ENCODE measurements around the gene DLG2.

DLG2 gene

DNA sequence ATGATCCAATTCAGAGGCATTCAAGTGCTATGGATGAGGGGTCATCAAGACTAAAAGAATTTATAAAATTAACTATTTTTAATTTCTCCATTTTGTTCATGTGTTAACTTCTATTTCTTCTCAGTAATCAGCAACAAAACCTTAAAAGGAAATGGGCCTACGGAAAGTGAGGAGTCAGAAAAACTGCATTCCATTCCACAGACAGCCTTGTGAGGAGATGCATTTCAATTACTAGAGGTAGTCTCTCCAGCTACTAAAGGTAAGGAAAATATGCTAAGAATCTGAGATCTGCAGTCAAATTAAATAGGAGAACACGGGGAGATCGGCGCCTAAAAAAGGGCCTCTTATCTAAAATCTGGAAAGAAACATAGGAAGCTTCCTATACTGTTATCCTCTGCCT lies 661.7 kb downstream of the DLG2 start:
- no peak for DNase-seq

DNA sequence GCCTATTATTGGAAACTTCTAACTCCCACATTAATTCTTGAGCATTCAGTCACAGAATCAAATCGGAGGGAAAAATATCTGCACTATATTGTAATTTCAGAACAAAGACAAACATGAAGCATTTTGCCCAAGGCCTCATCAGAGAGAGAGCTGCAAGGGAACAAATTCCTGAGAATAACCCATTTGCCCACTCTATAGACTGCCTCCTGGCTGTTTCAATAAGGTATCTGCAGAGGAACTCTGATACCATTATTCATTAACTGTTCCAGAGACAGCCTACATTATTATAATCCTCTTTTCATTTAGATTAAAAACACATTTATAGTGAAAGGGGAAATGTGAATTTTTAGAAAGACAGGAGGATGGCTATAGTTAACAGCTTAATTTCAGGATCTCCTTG lies 663.9 kb downstream of the DLG2 start:
- no peak for DNase-seq

DNA sequence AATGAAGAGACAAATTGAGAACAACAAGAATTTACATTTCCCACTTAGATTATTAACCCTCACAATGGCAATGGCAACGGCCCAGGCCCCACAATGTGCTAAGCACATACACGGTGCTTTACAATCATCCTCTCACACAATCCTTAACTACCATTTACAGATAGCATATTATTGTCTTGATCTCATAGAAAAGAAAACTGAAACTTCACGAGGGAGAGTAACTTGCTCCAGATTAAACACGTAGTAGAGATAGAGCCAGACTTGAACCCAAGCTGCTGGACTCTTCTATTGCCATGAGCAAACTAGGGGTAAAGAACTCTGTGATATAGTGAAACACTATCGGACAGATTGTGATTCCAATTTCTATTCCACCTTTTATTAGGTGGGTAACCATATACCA lies 665.1 kb downstream of the DLG2 start:
- no peak for DNase-seq

DNA sequence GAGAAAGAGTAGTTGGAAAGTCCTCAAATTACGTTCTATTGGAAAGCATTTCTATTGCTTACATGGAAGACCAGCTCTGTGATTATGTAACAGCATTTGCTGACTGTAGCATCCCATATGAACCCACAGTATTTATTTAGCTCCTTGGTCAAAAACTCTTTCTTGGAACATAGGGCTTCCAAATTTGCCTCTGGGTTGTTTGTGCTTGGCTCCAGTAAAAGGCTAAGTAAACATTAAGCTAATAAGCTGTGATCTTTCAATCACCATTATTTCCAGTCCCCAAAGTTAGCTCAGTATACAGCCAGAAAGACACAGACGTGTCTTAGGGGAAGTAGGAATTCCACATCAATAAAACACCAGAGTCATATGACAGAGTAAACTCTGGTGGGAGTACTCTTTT lies 668.8 kb downstream of the DLG2 start:
- no peak for DNase-seq

DNA sequence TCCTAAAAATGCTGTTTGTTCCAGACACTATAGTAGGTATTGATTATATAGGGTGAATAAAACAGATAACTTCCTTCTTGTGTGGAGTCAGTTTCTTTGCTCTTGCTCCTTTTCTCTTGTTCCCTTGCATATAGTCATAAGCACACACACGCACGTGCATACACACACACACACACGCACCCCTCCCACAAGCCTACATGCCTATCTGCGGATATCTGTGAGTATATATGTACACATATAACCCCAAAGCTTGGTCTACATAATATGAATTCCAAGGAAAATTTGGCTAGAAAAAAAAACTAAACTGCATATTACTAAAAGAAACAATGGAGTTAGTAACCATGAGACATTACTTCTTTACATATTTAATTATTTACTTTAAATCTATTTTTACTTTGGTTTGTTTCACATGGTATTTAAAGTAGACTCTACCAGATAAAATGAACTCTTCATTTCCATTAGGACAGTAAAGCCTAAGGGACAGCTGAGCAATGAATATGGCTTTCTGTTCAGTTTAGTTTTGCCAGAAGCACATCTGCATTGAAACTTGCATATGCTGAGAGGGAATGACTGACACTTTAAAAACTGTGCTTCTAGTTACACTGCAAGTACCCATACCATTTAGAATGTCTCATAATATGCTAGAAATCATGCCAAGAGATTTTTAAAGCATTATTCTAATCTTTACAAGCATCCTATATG lies 676.4 kb downstream of the DLG2 start:
- DNase-seq = no peak

DNA sequence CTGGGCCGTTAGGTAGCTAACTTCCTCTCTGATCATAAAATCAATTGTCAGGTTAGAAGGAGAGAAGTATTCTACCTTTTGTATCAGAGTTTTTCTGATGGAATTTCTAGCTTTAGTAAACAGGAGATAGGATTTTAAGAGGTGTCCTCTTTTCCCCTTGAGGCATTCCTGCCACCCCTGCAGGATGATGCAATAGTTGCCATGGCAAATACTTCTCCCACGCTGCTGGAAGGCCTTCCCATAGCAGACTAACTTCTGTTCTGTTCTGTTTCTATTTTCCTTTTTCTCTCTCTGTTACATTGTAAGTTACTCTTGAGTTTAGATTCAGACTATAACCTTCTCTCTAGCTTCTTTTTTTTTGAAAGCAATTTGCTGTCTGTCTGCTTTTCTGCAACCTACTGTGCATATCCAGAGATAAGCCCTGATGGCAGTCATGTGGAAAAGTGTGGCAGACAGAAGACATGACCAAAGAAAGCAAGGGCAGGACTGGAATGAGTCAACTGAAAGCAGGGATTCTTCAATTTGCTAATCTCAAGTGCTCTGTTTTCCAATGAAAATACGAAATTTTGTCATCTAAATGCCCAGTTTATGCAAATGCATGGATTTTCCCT lies 679.1 kb downstream of the DLG2 start:
- DNase-seq = no peak

DNA sequence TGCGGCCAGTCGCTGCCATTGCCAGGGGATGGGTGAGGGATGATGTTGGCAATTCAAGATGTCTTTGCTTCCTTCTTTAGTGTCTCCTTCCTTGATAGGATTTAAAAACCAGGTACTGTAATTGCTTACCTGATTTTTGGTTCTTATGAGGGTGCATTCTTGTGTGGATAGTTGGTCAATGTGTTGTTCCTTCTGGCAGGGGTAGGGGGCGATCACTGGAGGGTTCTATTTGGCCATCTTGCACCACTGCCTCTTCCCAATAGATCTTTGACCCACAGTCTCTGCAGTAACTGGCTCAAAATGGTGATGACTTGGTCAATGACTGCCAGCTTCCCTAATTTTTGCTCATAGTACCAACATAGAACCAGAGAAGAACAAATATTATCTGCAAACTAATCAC lies 680.1 kb downstream of the DLG2 start:
- DNase-seq = no peak

DNA sequence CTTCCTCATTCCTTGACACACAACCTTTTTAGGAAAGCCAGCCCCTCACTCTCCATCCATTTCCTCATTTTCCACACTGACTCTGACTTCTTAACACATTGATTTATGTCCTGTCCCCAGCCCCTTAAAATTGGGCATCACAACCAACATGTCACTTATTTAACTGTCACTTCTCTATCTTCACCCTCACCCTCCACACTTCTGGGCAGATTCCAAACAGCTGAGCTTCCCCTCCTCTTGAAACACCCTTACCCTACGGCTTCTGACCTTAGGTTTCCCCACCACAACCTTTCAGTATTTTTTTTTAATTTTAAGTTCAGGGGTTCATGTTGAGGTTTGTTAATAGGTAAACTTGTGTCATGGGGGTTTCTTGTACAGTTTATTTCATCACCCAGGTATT lies 696.3 kb downstream of the DLG2 start:
- DNase-seq = no peak

DNA sequence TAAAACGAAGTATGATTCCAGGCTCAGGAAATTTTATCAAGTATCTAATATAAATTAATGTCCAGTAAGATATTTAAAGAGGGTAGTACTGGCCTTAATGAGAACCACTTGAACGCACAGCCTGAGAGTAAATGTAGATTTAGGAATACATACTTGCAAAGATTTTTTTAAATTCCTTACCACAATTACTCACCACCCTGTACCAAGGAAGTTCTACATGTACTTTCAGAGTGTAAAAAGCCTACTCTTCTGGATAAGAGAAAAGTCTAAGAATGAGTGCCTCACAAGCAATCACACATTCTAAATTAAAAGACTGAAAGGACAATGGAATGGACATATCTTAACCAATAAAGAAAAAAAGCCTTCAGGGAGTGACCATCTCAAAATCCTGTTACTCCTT lies 697.4 kb downstream of the DLG2 start:
- no peak for DNase-seq

DNA sequence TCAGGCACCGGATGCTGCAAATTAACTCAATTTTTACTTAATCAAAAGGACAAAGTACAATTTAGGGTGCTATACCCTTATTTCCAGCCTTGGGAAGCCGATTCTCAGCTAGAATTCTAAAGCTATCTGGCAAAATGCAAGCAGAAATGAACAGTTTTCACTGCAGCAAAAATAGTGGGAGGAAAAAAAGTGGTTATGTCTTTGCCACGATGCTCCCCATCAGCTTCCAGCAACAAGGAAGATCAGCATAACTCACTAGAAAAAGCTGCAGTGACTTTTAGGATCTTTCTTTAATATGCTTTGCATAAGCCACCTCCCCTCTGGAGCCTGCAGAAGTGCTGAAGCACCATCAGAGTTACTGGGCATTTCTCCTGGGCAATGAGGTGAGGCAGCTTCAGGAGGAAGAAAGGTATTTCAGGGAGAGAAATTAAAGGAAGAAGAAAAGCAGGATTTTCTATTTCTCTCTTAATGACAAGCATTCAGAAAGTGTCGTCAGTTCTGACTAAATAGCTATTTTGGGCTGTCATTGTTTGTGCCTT lies 702.9 kb downstream of the DLG2 start:
- DNase-seq = no peak

DNA sequence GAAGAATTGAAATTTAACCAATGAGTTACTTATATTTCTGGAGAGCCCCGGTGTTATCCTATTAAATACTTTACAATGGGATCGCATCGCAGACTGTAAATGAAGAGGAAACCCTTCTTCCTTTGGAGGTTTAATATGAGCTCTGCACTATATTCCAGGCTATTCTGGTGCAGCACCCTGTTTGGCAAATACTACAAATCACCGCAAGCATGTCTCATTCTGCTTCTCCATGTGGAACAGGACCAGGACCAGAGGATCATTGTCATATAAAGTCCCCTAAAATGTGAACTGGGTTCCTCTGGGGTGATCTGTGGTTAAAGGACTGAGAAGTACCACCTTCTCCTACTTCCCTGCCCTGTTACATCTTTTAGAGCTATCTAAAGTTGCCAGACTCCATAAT lies 703.7 kb downstream of the DLG2 start:
- no peak for DNase-seq

DNA sequence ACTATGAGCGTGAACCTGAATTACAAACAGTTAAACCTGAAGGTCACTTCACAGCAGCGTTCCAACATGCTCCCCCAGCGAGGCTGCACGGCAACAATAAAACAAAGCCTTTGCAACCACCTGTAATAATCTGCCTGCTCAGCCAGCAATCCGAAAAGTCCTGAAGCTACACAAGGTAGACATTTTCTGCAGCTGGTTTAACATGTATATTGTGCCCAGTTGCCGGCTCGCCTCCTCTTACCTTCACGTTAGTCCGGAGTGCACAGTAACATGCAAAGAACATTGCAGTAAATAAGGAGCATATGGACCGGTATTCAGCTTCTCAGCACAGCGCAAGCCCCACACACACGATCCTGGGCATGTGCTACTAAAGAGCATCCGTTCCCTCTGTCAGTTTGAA lies 704.3 kb downstream of the DLG2 start:
- no peak for DNase-seq

DNA sequence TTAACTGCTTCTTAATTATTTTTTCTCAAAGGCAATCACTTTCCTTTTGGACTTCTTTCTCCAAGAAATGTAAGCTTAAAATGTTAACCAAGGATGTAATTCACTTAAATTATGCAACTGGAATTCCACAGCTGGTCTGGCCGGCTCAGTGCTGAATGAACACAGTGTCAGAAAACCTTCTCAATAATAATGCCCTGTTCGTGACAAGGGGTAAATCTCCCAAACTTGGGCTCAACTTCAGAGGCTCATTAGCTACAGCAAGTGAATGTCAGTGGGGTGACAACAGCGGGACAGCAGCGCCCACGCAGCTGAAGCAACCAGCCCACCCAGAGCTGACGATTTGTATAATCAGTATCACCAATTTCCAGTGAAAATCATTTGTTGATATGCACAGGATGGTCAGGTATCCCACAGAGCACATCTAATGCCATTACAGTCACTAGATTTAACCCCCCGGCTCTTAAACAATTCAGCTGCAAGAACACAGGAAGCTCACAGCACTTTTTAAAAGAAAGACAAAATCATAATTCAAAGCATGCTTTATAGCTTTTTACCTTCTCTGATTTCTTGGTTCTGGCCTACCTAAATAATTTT lies 704.8 kb downstream of the DLG2 start:
- DNase-seq = no peak

DNA sequence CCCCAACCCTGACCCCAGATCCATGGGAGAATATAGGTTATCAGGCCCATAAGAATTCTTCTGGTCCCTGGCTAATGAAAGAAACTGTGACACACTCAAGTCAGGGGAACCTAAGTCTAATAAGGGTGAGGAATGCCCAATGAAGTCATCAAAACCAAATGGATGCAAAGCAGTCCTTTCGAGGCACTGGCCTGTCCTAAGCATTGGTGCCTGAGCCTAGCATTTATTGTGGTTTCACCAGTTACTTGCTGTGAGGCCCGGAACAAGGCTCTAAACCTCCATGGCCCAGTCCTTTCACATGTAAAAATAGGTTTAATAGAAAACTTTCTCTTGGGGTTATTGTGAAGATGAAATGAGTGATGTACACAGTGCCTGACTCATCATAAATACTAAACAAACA lies 712.6 kb downstream of the DLG2 start:
- DNase-seq = no peak

DNA sequence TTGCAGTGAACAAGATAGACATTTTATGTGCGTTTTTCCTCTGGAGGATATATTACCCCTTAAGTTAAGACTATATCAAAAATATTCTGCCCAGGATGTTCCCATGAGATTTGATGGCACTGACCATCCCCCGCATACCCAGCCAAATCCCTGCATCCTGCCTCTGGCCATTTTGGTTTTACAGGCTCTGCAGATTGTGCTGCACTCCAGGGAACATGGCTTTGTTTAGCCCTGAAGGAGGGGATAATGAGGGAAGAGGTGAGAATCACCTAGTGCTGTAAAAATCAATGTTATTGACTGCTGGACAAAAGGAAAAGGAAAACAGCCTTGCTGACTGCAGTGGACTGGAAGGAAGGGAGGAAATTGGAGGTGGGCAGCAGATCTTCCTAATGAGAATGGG lies 717.4 kb downstream of the DLG2 start:
- no peak for DNase-seq

DNA sequence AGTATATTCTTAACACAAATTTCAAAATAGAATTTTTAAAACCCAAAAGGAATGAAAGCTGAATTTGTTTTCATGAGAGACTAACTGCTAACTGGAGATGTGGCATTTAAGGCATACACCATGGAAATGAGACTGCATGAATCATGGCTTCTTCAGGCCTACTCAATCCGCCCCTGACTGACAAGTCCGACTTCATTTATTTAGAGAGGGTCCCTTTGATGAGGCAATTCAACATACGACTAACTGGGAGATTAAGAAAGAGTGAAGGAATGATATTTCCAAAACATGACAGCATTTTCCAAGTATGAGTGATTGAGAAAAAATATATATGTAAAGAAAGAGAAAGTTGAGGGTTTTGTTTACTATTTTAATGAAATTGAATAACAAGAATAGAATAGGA lies 720.1 kb downstream of the DLG2 start:
- DNase-seq = no peak

DNA sequence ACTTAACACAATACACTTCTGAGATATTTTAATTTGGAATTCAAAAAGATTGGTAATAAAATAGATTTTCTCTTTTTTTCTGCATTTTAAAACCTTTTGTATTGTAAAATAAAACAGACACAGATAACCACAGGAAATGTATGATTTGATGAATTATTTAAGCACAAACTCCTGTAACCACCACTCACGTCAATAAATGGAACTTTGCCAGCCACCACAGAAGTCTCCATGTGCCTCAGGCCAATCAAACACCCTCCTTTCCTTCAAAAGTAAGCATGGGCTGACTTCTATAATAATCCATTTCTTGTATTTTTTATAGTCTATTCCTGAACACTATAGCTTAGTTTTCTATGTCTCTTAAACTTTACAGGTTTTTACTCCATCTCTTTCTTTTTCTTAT lies 721.7 kb downstream of the DLG2 start:
- DNase-seq = no peak

DNA sequence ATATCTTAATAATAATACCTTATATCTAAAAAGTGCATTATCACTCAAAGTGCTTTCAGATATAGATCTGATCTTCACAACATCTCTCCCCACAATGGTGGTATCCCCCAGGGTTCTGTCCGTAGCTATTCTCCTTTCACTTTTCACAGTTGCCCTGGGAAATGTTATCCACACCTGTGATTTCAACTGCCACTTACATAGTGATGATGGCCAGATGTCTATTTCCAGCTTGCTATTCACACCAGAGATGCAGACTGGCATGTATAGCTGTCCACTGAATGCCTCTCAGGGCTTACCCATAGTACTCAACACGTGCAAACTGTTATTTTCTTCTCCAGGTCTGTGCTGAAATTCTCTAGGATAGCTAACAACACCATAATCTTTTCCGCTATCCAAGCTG lies 724.7 kb downstream of the DLG2 start:
- no peak for DNase-seq

DNA sequence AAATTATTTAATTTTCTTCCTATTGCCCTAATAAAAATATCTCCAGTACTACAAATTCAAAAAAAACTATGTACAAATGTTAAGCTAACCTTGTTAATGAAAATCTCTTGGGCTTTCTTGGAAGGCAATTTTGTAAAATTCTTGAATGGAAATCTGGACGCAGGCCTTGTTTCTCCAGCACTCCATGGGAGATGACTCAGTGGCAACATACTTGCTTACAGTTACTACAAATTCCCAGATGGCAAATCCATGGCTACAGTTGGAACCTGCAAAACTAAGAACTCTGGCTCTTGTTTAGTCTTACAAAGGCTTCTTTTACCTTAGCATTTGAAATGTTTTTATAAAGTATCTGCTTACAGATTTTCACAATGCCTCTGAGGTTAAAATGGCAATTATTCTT lies 725.2 kb downstream of the DLG2 start:
- DNase-seq = no peak

DNA sequence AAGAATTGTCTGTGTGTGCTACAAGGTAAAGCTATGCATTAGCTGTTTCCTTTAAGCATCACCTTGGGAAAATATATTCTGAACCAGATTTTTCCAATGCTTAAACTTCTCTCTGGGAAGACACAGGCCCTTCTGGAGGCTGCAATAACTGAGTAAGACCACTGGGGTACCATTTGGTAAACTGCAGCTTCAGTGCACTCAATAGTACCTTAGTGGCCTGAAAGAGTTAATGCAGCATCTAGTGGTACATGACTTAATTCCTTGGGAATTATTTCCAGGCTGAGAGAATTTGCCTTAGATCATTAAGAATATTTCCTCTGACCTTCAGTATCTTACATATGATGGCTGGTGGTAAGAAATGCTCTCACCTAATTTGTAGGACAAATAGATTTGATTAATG lies 727.4 kb downstream of the DLG2 start:
- DNase-seq = no peak

DNA sequence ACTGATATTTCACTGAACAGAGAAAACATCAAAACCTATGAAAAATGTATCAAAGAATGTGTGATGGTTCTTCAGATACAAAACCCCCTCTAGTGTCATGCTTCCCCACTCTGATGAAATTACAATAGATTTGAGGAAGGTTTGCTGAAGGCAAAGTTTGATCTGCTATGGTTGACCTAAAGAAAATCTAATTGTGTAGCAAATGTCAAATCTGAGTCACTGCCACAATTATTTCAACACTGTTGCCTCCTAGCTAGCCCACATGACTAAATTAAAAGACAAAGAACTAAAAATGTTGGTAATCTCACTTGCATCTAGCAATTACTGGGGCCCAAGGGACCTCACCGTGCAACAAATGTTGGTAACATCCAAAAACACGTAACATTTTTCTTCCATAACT lies 728.0 kb downstream of the DLG2 start:
- DNase-seq = no peak

DNA sequence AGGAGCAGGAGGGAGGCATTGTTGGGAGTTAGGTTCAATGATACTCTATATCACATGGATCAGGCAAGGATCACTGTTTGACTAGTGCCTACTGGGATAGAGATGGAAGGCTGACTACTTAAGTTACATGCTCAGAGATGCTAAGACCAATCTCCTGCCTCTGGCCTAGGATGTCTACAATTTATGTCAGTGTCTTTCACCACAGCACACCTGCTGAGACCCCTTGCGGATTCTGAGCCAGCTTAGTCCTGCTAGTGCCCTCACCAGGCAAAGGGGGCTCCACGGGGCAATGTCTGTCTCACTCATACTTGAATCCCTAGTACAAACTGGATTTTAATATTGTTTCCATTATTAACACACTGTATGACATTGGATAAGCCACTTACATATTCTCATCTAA lies 732.5 kb downstream of the DLG2 start:
- no peak for DNase-seq

DNA sequence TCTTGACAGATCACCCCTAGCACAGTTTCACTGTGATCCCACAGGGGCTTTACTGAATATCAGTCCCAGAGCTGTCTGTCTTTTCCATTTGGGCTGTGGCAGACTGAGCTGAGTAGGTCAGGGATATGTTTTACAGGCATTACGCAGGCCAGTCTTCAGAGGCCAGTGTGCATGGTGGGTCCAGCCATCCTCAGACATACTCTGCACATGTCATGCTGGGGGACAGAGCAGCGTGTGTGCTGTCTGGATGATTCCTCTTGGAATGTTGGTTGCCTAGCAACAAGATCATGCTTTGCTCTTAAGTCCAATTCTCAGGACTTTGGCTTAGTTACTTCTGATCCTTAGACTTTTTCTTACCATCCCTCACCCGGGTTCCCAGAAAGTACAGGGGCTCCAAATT lies 736.5 kb downstream of the DLG2 start:
- DNase-seq = no peak

DNA sequence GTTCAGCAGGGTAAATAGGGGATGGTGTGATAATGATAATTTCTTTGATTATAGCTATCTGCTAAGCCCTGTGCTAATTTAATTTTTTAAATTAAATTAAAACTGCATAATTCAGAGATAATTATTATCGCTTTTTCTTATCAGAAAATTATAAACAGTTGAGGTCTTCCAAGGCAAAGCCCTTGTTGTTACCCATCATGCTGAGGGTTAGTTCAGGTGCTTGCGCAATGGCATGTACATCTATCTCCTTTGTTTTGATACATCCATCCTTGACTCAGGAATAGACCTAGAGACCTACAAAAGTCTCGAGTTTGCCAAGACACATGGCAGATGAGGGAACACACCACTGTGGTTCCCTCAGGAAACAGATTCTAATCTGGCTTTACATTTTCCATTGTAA lies 737.6 kb downstream of the DLG2 start:
- no peak for DNase-seq

All from activated gamma-delta T cell treated with Interleukin-2 at 50 U/mL for 16 hours (primary cell).